Activated naive CD8-positive, alpha-beta T cell treated with anti-CD3 and anti-CD28 coated beads, Interleukin-2, amount 10 ng/mL, durations not matched to agents 7 days and 5 days (primary cell): ENCODE data around the gene EHBP1. TPM values are rescaled to one million over a fixed set of nuclear protein-coding genes. Genes with fewer than 3 reads are reported as not detected.

Source experiments
- ATAC-seq: fragments of 150-1000 bp; cut with Tn5 transposase; one replicate; pipeline ENCODE4 v1.10.0; 2021; ENCODE audit warnings: low read depth, moderate library complexity
- POLR2A ChIA-PET: fragments of 350-600 bp; sonication (Branson Sonifier 250); formaldehyde crosslinking; loops from one replicate; lab custom pipeline; 2021; ENCODE audit warnings: antibody characterized with exemption; lab: Charles Lee
- DNase-seq: peaks from one replicate; pipeline ENCODE4 v3.0.0; 2021
- H3K27ac Mint-ChIP-seq: one replicate; pipeline ENCODE4 v1.8.0; 2022; ENCODE audit warnings: mild to moderate bottlenecking, mixed read lengths
- H3K27me3 Mint-ChIP-seq: one replicate; pipeline ENCODE4 v1.8.0; 2022; ENCODE audit warnings: mild to moderate bottlenecking, moderate library complexity, mixed read lengths
- H3K36me3 Mint-ChIP-seq: one replicate; pipeline ENCODE4 v1.8.0; 2021; ENCODE audit warnings: mild to moderate bottlenecking, mixed read lengths
- H3K4me1 Mint-ChIP-seq: one replicate; pipeline ENCODE4 v1.8.0; 2021; ENCODE audit warnings: mixed read lengths
- H3K4me3 Mint-ChIP-seq: one replicate; pipeline ENCODE4 v1.8.0; 2022; ENCODE audit warnings: mild to moderate bottlenecking, moderate library complexity, mixed read lengths
- H3K9me3 Mint-ChIP-seq: one replicate; pipeline ENCODE4 v1.8.0; 2021; ENCODE audit warnings: mixed read lengths
- total RNA-seq, 2 experiments: library from RNA; stranded (reverse); gene quantifications; one replicate each; pipeline ENCODE4 v1.2.3, GENCODE V29; 2021

Gene EHBP1
- total RNA-seq, 2 experiments from 2014 or later: 25.2 to 27.2 TPM

GRCh38 chr2:62675062-62675461 lies 30.5 kb upstream of the EHBP1 start:
- no peaks in the 10 kb centered on the region for H3K4me1 Mint-ChIP-seq
- peaks cover 2% of the 10 kb centered on the region for H3K27me3 Mint-ChIP-seq
- no peaks in the 10 kb centered on the region for H3K9me3 Mint-ChIP-seq
- ATAC-seq (no peak), DNase-seq (no peak)
- POLR2A ChIA-PET: no interaction called here
- H3K4me3 Mint-ChIP-seq: no peak overlapping the region
- no peak overlapping the region for H3K27ac Mint-ChIP-seq
- no peaks in the 10 kb centered on the region for H3K36me3 Mint-ChIP-seq

DNA sequence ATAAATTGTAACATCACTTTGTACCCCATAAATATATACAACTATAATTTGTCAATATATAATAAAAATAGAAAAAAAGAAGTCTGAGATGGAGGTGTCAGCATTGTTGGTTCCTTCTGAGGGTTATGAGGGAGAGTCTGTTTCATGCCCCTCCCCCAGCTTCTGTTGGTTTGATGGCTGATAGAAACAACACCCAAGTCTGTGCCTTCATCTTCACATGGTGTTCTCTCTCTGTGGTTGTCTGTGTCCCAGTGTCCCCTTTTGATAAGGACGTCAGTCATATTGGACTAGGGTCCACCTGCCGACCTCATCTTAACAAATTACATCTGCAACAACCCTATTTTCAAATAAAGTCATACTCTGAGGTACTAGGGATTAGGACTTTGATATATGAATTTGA lies 20.3 kb upstream of the EHBP1 start:
- ATAC-seq (no peak), DNase-seq (no peak)
- H3K27ac Mint-ChIP-seq: no peak overlapping the region
- H3K4me3 Mint-ChIP-seq: no peak overlapping the region
- no peaks in the 10 kb centered on the region for H3K36me3 Mint-ChIP-seq
- no peaks in the 10 kb centered on the region for H3K9me3 Mint-ChIP-seq
- H3K27me3 Mint-ChIP-seq: peaks cover 39% of the 10 kb centered on the region
- H3K4me1 Mint-ChIP-seq: no peaks in the 10 kb centered on the region
- POLR2A ChIA-PET: no interaction called here

DNA sequence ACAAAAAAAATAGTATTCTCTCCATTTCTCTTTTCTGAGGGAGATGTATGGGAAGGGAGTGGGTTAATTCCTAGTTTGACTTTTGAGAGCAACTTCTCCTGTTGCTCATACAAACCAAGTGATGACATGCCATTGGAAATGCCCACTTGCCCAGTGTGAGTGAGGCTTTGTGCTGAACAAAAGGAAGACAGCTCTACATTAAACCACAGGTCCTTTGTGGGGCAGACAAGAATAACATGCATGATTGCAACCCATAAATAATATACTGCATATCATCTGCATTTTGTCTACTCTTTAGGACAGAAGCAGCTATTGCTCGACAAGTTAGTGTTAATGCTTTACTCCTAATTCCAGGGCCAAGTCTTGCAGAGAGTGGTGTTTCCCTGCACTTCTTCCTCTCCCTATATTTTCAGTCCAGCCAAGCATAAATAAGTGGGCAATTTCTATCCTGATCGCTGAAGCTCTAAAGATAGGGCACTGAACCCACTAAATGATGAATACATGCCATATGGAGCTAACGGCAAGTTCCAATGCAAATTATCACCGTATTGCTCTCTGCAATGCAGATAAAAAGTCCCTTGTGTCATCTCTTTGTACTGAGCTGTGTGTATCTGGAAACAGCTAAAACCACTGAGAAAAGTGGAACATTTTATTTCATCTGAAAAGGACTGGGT lies 19.4 kb upstream of the EHBP1 start:
- no peaks in the 10 kb centered on the region for H3K4me1 Mint-ChIP-seq
- H3K4me3 Mint-ChIP-seq: no peak overlapping the region
- ATAC-seq: no peak
- POLR2A ChIA-PET: no interaction called here
- no peak overlapping the region for H3K27ac Mint-ChIP-seq
- no peaks in the 10 kb centered on the region for H3K9me3 Mint-ChIP-seq
- no peak for DNase-seq
- peaks cover 45% of the 10 kb centered on the region for H3K27me3 Mint-ChIP-seq
- H3K36me3 Mint-ChIP-seq: no peaks in the 10 kb centered on the region

DNA sequence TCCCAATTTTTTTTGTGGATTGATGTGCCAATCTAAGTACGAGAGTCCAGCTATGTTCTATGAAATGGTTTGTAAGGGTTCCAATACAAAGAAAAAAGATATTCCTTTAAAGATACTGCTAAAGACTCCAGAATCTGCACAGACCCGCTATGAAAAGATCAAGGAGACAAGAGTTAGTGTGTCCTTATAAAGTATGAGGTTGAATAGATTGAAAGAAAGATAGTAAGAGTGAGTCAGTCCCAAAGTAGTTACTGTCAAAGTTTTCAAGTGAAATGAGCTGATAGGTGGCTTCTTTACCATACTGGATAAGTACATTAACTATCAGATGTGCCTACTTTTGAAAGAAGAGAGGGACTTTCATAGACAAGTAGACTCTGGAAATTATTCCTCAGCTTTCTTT lies 17.9 kb upstream of the EHBP1 start:
- POLR2A ChIA-PET: no interaction called here
- H3K27ac Mint-ChIP-seq: no peak overlapping the region

GRCh38 chr2:62688771-62689170 lies 16.7 kb upstream of the EHBP1 start:
- no peak for DNase-seq
- POLR2A ChIA-PET: no interaction called here
- H3K36me3 Mint-ChIP-seq: no peaks in the 10 kb centered on the region
- H3K27ac Mint-ChIP-seq: no peak overlapping the region
- ATAC-seq: no peak
- H3K27me3 Mint-ChIP-seq: peaks cover 64% of the 10 kb centered on the region
- H3K4me1 Mint-ChIP-seq: no peaks in the 10 kb centered on the region
- no peaks in the 10 kb centered on the region for H3K9me3 Mint-ChIP-seq
- H3K4me3 Mint-ChIP-seq: no peak overlapping the region

More for the DNA sequence above, 17.9 kb upstream of the EHBP1 start:
- ATAC-seq (no peak), DNase-seq (no peak)
- no peaks in the 10 kb centered on the region for H3K36me3 Mint-ChIP-seq
- no peaks in the 10 kb centered on the region for H3K4me1 Mint-ChIP-seq
- H3K9me3 Mint-ChIP-seq: no peaks in the 10 kb centered on the region
- no peak overlapping the region for H3K4me3 Mint-ChIP-seq
- peaks cover 58% of the 10 kb centered on the region for H3K27me3 Mint-ChIP-seq

GRCh38 chr2:62691186-62691585 lies 14.3 kb upstream of the EHBP1 start:
- Mint-ChIP-seq H3K4me1 (no peaks in the 10 kb centered on the region), H3K27ac (no peak overlapping the region), H3K9me3 (no peaks in the 10 kb centered on the region), H3K27me3 (peaks cover 65% of the 10 kb centered on the region), H3K36me3 (no peaks in the 10 kb centered on the region), H3K4me3 (no peak overlapping the region)
- POLR2A ChIA-PET: no interaction called here
- DNase-seq (no peak), ATAC-seq (no peak)

DNA sequence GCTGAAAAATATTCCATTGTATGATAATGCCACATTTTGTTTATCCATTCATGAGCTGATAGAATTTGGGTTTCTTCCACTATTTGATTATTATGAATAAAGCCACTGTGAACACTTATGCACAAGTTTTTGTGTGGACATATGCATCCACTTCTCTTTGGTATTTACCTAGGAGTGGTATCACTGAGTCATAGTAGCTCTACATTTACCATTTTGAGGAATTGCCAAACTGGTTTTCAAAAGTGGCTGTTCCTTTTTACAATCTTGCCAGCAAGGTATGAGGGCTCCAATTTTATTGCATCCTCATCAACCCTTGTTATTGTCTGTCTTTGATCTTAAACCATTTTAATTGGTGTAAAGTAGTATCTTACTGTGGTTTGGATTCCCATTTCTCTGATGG lies 13.3 kb upstream of the EHBP1 start:
- no peak for ATAC-seq
- no peaks in the 10 kb centered on the region for H3K36me3 Mint-ChIP-seq
- DNase-seq: no peak
- no peak overlapping the region for H3K4me3 Mint-ChIP-seq
- H3K27me3 Mint-ChIP-seq: peaks cover 55% of the 10 kb centered on the region
- H3K9me3 Mint-ChIP-seq: no peaks in the 10 kb centered on the region
- POLR2A ChIA-PET: no interaction called here
- H3K4me1 Mint-ChIP-seq: no peaks in the 10 kb centered on the region
- no peak overlapping the region for H3K27ac Mint-ChIP-seq

- no peak for ATAC-seq
- POLR2A ChIA-PET: no interaction called here
- H3K9me3 Mint-ChIP-seq: no peaks in the 10 kb centered on the region
- DNase-seq: no peak
- no peak overlapping the region for H3K27ac Mint-ChIP-seq
- no peaks in the 10 kb centered on the region for H3K4me1 Mint-ChIP-seq
- H3K4me3 Mint-ChIP-seq: no peak overlapping the region
- H3K27me3 Mint-ChIP-seq: peaks cover 23% of the 10 kb centered on the region
- H3K36me3 Mint-ChIP-seq: no peaks in the 10 kb centered on the region
These were observed 6.9 kb upstream of the EHBP1 start for GRCh38 chr2:62698653-62699052.

DNA sequence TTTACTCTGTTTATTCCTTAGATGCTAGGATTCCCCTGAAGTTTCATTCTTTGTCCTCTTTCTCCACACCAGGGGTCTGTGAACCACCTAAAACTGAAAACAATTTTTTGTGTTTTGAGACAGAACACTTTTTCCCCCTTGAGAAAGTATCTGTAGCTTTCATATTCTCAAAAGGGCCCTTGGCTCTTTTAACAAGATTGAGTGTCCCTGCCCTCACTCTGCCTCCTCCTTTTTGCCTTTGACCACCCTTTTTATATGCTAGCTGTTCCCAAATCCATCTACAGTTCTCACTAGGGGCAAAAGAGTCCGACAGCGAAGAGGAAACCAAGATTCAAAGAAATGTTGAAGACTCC lies 883 bp upstream of the EHBP1 start:
- POLR2A ChIA-PET: interaction anchor here (0.5 to 1.1 kb wide), 2 partner anchors 94 to 884 kb away, joined by 3 to 7 read pairs; partner anchors contain the start of gene WDPCP

DNA sequence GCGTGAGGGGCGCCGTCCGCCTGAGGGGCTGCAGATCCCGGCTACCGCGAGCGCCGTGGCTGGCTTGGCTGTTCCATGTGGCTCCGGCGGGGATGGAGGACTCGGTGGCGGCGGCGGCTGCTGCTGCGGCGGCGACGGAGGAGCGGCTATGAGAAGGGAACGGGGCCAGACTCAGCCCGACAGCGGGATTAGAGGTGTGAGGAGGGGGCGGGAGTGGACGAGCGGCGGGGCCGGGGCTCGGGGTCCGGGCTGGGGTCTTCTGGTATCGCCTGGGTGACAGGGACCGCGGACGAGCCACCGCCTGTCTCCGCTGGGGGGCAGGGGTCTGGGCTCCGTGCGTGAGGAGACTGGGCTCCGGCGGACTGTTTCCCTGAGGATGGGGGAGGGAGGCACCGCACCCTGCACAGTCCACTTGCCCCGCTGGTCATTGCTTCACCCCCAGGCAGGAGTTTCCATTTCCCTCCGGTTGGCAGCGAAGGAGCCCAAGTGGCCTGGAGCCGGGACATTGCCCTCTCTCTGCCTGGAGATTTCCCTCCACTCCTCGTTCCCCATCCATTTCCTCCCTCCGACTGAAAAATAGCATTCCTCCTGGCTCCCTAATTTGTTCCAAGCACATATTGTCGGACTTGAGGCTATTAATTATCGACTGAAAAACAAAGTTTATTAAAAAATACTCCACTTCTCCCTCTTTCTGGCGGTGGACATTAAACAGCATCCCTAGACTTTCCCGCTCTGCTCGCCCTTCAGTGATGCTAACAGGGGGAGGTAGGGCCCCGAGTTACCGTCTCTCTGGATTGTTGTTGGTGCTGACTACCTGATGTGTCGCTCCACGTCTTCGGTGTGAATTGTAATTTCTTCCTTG lies 577 bp downstream of the EHBP1 start:
- Mint-ChIP-seq H3K4me3 (peak overlapping the region; percentile 85), H3K36me3 (peaks cover 15% of the 10 kb centered on the region), H3K9me3 (peaks cover 6% of the 10 kb centered on the region), H3K27me3 (peaks cover 13% of the 10 kb centered on the region), H3K4me1 (peaks cover 26% of the 10 kb centered on the region), H3K27ac (peak overlapping the region; percentile 81)
- POLR2A ChIA-PET: interaction anchor here (1.1 kb wide), 1 partner anchor 882 kb away, joined by 3 read pairs; the partner anchor contains the start of gene WDPCP
- ATAC-seq (peak; percentile 1), DNase-seq (no peak)

More for the DNA sequence above, 883 bp upstream of the EHBP1 start:
- ATAC-seq (no peak), DNase-seq (no peak)
- peaks cover 6% of the 10 kb centered on the region for H3K9me3 Mint-ChIP-seq
- H3K27me3 Mint-ChIP-seq: peaks cover 16% of the 10 kb centered on the region
- H3K4me3 Mint-ChIP-seq: peak overlapping the region; percentile 85
- peak overlapping the region; percentile 81 for H3K27ac Mint-ChIP-seq
- H3K4me1 Mint-ChIP-seq: peaks cover 26% of the 10 kb centered on the region
- H3K36me3 Mint-ChIP-seq: peaks cover 10% of the 10 kb centered on the region

DNA sequence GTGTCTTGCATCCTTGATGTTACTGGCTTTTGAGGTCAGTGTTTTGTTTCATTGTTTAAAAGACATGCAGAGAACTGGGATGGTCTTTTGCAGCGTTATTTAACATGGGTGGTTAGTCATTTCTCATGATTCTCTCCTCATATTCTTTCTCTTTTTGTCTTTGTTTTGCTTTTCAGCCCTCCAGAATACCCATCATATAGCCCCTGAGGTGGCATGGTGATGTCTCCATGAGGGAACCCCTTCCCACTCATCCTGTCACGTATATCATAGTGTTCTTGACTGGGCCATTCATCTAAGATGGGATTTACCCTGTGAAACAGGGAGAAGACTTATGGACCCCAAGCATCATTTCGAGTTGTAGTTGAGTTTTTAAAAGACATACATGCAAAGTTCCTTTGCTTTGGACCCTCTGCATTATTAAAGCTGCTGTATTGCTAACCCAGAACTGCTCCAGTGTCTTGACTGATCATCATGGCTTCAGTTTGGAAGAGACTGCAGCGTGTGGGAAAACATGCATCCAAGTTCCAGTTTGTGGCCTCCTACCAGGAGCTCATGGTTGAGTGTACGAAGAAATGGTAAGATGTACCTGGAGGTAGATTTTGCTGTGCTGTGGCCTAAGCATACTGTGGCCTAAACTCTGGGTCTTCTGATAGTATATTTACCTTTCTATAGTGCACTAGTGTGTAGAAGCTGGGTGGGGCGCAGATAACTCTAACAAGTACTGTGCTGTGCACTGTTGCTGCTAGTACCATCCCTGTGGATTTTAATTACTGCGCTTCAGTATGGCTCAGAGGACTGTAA lies 1.4 kb downstream of the EHBP1 start:
- Mint-ChIP-seq H3K36me3 (peaks cover 15% of the 10 kb centered on the region), H3K9me3 (peaks cover 6% of the 10 kb centered on the region)

DNA sequence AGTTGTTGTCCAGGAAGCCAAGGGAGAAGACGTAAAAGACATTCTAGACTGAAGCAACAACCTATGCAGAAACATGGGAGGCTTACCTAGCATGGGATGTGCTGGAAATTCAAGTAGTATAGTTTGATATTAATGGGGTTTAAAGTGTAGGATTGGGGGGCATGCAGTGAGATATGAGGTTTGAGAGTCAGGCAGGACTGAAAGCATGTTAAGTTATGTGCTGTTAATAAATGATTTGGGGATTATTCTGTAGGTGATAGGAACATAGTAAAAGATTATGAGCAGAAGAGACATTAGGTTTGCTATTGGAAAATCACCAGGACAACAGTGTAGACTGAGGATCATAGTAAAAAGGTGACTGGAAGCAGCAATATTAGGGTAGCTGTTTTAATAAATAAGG lies 3.2 kb downstream of the EHBP1 start:
- no peak for DNase-seq
- Mint-ChIP-seq H3K36me3 (peaks cover 15% of the 10 kb centered on the region), H3K4me1 (peaks cover 26% of the 10 kb centered on the region), H3K9me3 (peaks cover 6% of the 10 kb centered on the region), H3K27ac (no peak overlapping the region), H3K4me3 (no peak overlapping the region), H3K27me3 (peaks cover 2% of the 10 kb centered on the region)
- POLR2A ChIA-PET: no interaction called here
- no peak for ATAC-seq

More for the DNA sequence above, 1.4 kb downstream of the EHBP1 start:
- peaks cover 26% of the 10 kb centered on the region for H3K4me1 Mint-ChIP-seq
- no peak for ATAC-seq
- H3K4me3 Mint-ChIP-seq: peak overlapping the region; percentile 85
- no peak for DNase-seq
- H3K27me3 Mint-ChIP-seq: peaks cover 10% of the 10 kb centered on the region
- POLR2A ChIA-PET: no interaction called here
- H3K27ac Mint-ChIP-seq: peak overlapping the region; percentile 81

DNA sequence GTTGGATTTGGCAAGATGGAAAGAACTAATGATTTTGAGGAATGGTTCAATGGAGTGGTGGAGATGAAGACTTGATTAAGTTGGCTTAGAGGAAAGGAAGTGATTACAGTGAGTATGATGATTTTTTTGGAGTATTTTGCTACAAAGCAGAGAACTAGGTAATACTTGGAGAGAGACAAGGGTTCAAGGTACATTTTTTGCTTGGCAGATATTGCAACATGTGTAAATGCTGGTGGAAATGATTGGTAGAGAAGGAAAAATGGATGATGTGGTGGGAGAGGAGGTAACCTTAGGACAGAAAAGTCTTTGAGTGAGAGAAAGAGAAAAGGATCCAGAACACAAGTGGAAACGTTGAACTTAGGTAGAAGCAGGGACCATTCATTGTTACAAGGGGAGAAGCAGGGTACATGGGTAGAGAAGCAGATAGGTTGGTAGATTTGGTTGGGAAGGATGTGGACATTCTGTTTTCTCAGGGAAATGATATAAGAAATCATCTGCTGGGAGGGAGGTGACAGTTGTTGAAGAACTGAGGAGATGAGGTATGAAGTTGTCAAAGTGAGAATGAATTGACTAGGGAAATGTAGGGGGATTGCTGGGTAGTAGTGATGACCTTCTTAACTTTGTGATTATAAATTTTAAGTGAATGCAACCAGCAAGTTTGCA lies 6.5 kb downstream of the EHBP1 start:
- H3K9me3 Mint-ChIP-seq: peaks cover 6% of the 10 kb centered on the region
- no peak overlapping the region for H3K4me3 Mint-ChIP-seq
- H3K4me1 Mint-ChIP-seq: peaks cover 12% of the 10 kb centered on the region
- peaks cover 25% of the 10 kb centered on the region for H3K36me3 Mint-ChIP-seq
- no peaks in the 10 kb centered on the region for H3K27me3 Mint-ChIP-seq
- no peak overlapping the region for H3K27ac Mint-ChIP-seq
- DNase-seq (no peak), ATAC-seq (no peak)
- POLR2A ChIA-PET: no interaction called here
